ENCODE measurements around the gene KSR1. TPM values are rescaled to one million over a fixed set of nuclear protein-coding genes. Genes with fewer than 3 reads are reported as not detected.

KSR1 gene
- total and polyA plus RNA-seq, 2 experiments from 2014 or later = 7.8 to 53.2 TPM

GRCh38 chr17:27577121-27577761 is 121.0 kb downstream of the KSR1 start:
- H3K27ac Mint-ChIP-seq = peak overlapping the region; percentile 60
- no peaks in the 10 kb centered on the region; the same call in 1 of the 3 replicates for H3K36me3 Mint-ChIP-seq (ENCODE audit: low read depth)
- H3K4me1 Mint-ChIP-seq = peaks cover 55% of the 10 kb centered on the region
- no peaks in the 10 kb centered on the region for H3K27me3 ChIP-seq (ENCODE audit: insufficient read depth)
- H3K27me3 Mint-ChIP-seq (ENCODE audit: insufficient read depth, low read depth, poor library complexity) = peaks cover 7% of the 10 kb centered on the region
- H4K20me1 ChIP-seq (replicated peaks; ENCODE audit: insufficient read depth) = no peaks in the 10 kb centered on the region
- peak; percentile 33 for ATAC-seq
- H3K79me2 ChIP-seq (replicated peaks; ENCODE audit: insufficient read depth) = peaks cover 29% of the 10 kb centered on the region
- peaks cover 43% of the 10 kb centered on the region for H3K4me1 ChIP-seq (ENCODE audit: insufficient read depth)
- no peak for DNase-seq (ENCODE audit: low spot score)
- H3K27ac ChIP-seq (ENCODE audit: low read depth) = no peak overlapping the region
- H3K36me3 ChIP-seq (ENCODE audit: insufficient read depth) = no peaks in the 10 kb centered on the region
- no peak overlapping the region for H3K4me2 ChIP-seq
- no peaks in the 10 kb centered on the region; the same call in 2 of the 3 replicates for H3K9me3 Mint-ChIP-seq
- H3K9me2 ChIP-seq (ENCODE audit: insufficient read depth) = peaks cover 13% of the 10 kb centered on the region
- no peaks in the 10 kb centered on the region for H3F3A ChIP-seq (replicated peaks; ENCODE audit: low read depth)
- H3K4me3 Mint-ChIP-seq = no peak overlapping the region
- H2AFZ ChIP-seq = no peak overlapping the region
- TF ChIP-seq CTCF (conservative IDR thresholded peaks at IDR 0.05; ENCODE audit: low read depth in 2 of 2) (no peak), EZH2phosphoT487 (IDR thresholded peaks at IDR 0.05; ENCODE audit: unreplicated experiment) (no peak), NANOG (IDR thresholded peaks at IDR 0.05; ENCODE audit: borderline replicate concordance) (no peak), EZH2 (IDR thresholded peaks at IDR 0.05; ENCODE audit: low read depth, unreplicated experiment) (no peak), ZNF114 (CRISPR knock-in tag; IDR thresholded peaks at IDR 0.05) (no peak), JUNB (IDR thresholded peaks at IDR 0.05; ENCODE audit: unreplicated experiment) (no peak), POLR2AphosphoS5 (IDR thresholded peaks at IDR 0.05; ENCODE audit: low read depth) (no peak), CREB1 (CRISPR knock-in tag; IDR thresholded peaks at IDR 0.05; ENCODE audit: low read depth) (no peak), STAT1 (IDR thresholded peaks at IDR 0.05; ENCODE audit: unreplicated experiment) (no peak)
- no peak overlapping the region for H3K4me3 ChIP-seq

GRCh38 chr17:27577884-27578717 is 121.9 kb downstream of the KSR1 start:
- Histone ChIP-seq H3F3A (replicated peaks; ENCODE audit: low read depth) (no peaks in the 10 kb centered on the region), H3K9me2 (ENCODE audit: insufficient read depth) (peaks cover 13% of the 10 kb centered on the region), H3K79me2 (replicated peaks; ENCODE audit: insufficient read depth) (peaks cover 21% of the 10 kb centered on the region), H2AFZ (no peak overlapping the region), H3K4me1 (ENCODE audit: insufficient read depth) (peaks cover 36% of the 10 kb centered on the region), H3K4me2 (no peak overlapping the region), H3K4me3 (no peak overlapping the region), H3K27ac (ENCODE audit: low read depth) (no peak overlapping the region), H3K27me3 (ENCODE audit: insufficient read depth) (no peaks in the 10 kb centered on the region), H3K36me3 (ENCODE audit: insufficient read depth) (no peaks in the 10 kb centered on the region), H4K20me1 (replicated peaks; ENCODE audit: insufficient read depth) (no peaks in the 10 kb centered on the region)
- peaks cover 5% of the 10 kb centered on the region for H3K27me3 Mint-ChIP-seq (ENCODE audit: insufficient read depth, low read depth, poor library complexity)
- TF ChIP-seq ZNF114 (CRISPR knock-in tag; IDR thresholded peaks at IDR 0.05) = no peak
- H3K36me3 Mint-ChIP-seq (ENCODE audit: low read depth) = no peaks in the 10 kb centered on the region; the same call in 1 of the 3 replicates
- no peak overlapping the region for H3K4me3 Mint-ChIP-seq
- H3K9me3 Mint-ChIP-seq = no peaks in the 10 kb centered on the region; the same call in 2 of the 3 replicates
- ATAC-seq = no peak
- H3K4me1 Mint-ChIP-seq = peaks cover 46% of the 10 kb centered on the region
- peak overlapping the region; percentile 72 for H3K27ac Mint-ChIP-seq
- no peak for DNase-seq (ENCODE audit: low spot score)
